ENCODE measurements around the gene OR52A1.
"Not testable (repeated sequence)": the region's sequence is repeated elsewhere in the genome, so short reads cannot be mapped to it uniquely, and the experiment has no call there.

Gene OR52A1

GRCh38 chr11:5154657-5155056 lies at the start of gene OR52A1:
TSS of gene OR52A1 (minus strand) at chr11:5154757. CDS start at chr11:5152369, 2,388 bp downstream.
- no peak for DNase-seq

- DNase-seq: no peak
Measured at GRCh38 chr11:5203366-5203765, 48.8 kb upstream of the OR52A1 start.

- DNase-seq: no peak
Measured at GRCh38 chr11:5200582-5200981, 46.0 kb upstream of the OR52A1 start, which contains the start of gene OR51V1. TSS of gene OR51V1 (minus strand) at chr11:5200682. CDS start at chr11:5200682, 0 bp downstream.

GRCh38 chr11:5198285-5198684 lies 43.7 kb upstream of the OR52A1 start:
- no peak for DNase-seq

DNA sequence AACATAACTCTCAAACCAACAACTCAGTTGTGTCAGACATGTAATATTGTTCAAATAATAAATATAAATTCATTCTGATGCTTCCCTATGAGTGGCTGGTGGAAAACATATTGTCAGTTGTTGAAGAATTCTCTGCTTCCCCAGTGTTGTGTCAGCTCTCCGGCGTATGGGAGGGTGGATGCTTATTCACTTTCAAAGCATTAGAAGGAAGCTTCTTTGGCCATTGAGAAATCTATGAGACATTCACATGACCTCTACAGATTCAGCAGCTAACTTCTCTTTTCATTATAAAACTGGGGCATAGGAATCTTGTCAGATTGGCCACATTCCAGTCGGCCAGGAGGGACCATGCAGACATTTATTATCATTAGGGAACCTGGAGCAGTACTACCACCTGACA lies 43.0 kb upstream of the OR52A1 start:
- DNase-seq: no peak

GRCh38 chr11:5196731-5197130 lies 42.2 kb upstream of the OR52A1 start:
- DNase-seq: no peak

- no peak for DNase-seq
Measured at GRCh38 chr11:5196067-5196466, 41.5 kb upstream of the OR52A1 start.

DNA sequence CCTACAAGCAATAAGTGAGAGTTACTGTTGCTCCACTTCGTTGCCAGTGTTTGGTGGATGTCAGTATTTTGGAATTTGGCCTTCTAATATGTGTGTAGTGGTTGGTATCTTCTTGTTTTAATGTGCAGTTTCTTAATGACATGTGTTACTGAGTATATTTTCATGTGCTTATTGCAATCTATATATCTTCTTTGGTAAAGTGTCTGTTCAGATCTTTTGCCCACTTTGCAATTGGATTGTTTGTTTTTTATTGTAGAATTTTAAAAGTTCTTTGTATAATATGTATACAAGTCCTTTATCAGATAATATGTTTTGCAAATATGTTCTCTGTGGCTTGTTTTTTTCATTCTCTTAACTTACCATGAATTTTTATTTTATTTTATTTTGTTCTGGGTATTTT lies 38.2 kb upstream of the OR52A1 start:
- no peak for DNase-seq

DNA sequence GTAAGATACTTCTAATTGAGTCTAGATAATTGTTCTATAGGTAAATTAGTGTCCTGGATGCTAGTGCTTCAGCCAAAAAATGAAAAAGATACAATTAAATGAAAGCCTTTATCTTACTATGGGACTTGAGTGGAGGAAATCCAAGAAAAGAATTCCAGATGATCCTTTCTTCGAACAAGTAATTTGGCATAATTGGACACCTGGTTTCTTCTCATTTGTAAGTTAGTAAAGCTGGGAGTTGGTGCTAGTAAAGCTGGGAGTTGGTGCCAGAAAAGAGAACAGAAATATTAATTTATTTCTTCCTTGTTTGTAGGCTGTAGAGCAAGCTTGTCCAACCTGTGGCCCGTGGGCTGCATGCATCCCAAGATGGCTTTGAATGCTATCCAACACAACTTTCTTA lies 33.6 kb upstream of the OR52A1 start:
- no peak for DNase-seq

GRCh38 chr11:5178046-5178837 lies 23.7 kb upstream of the OR52A1 start:
- DNase-seq: no peak

DNA sequence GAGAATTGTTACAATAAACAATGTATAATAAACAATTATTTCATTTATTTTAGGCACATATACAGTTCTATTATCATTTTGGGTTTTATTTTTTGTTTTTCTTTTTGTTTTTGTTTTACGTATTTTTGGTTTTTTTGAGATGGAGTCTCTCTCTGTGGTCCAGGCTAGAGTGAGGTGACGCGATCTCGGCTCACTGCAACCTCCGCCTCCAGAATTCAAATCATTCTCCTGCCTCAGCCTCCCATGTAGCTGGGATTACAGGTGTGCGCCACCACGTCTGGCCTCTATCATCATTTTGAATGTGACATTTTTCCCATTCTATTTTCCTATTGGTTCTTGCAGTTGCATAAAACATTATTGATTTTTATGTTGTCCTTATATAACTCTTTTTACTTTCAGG lies 20.4 kb upstream of the OR52A1 start:
- no peak for DNase-seq

DNA sequence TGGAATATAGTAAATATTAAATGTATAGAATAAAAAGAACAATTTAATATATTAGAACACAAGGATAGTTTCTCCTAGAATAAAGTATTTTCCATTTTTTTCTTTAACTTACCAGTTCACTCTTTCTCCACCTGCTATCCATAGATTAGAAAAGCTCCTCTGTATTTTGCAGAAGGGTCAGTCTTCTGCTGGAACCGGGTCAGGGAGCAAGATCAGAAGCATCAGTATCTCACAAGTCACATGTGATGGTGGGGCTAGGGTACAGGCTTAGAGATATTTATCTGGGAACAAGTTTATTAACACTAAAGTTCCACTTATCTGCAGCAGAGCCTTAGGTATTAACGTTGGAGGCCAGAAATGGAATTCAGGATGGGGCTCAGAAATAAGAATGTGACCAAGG lies 17.3 kb upstream of the OR52A1 start:
- no peak for DNase-seq

GRCh38 chr11:5165898-5166297 lies 11.3 kb upstream of the OR52A1 start:
- DNase-seq: not testable (repeated sequence)

- DNase-seq: not testable (repeated sequence)
Measured at GRCh38 chr11:5164807-5165206, 10.2 kb upstream of the OR52A1 start.

GRCh38 chr11:5161045-5161444 lies 6.5 kb upstream of the OR52A1 start:
- DNase-seq: not testable (repeated sequence)

DNA sequence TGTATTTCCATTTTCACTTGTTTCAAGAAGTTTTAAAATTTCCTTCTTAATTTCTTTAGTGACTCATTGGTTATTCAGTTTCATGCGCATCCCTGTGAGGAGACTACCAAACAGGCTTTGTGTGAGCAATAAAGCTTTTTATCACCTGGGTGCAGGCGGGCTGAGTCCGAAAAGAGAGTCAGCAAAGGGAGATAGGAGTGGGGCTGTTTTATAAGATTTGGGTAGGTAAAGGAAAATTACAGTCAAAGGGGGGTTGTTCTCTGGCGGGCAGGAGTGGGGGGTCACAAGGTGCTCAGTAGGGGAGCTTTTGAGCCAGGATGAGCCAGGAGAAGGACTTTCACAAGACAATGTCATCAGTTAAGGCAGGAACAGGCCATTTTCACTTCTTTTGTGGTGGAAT lies 5.7 kb upstream of the OR52A1 start:
- DNase-seq: not testable (repeated sequence)

- no peak for DNase-seq
Measured at GRCh38 chr11:5159806-5160205, 5.2 kb upstream of the OR52A1 start.

DNA sequence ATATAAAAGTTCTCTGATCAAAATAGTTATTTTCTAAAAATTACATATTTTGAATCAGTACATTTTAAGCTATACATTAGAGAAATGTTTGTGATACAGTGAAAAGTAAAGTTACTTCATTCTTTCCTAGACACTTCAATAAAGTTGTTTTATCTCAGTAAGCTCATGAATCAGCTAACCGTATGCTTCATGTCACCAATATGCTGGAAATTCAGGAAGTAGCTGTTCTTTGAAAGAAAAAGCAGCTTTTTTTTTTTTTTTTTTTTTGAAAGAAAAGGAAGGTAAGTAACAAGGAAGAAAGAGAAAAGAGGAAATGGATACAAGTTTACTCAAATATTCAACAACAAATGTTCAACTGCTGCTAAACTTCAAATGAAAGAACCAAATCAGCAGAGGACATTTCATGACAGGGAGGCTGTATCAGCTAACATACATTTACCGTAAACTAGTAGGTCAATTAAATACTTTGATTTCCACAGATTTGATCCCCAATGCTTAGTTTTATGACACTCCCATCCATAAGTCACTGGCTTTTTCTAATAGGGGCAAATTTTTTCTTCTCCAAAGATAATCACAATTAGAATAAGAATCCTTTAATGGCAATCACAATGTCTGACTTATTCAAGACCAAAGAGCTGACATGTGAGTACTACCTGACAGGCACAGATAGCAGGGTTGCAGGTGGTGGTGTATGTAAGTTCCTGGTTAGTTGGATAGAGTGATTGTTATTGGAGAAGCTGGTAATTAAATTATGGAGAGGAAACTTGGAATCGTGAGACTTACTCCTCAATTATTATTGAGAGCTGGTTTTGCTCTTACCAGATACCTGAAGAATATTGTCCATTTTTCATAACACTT lies 754 bp downstream of the OR52A1 start:
- no peak for DNase-seq

DNA sequence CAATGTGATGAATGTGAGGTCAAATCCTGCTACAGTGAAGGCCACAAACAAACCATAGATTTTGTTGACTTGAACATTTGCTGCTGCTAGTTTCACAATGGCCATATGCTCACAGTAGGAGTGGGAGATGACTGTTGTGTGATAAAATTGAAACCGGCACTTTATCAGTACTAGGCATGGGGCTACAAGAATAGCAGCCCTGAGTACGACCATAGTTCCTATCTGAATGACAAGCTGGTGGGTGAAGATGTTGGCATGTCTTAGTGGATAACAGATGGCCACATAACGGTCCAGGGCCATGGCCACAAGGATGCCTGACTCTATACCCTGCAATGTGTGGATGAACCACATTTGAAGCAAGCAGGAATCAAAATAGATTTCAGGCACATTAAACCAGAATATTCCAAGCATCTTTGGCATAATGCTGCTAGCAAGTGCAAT lies 2.8 kb downstream of the OR52A1 start:
- DNase-seq: no peak

DNA sequence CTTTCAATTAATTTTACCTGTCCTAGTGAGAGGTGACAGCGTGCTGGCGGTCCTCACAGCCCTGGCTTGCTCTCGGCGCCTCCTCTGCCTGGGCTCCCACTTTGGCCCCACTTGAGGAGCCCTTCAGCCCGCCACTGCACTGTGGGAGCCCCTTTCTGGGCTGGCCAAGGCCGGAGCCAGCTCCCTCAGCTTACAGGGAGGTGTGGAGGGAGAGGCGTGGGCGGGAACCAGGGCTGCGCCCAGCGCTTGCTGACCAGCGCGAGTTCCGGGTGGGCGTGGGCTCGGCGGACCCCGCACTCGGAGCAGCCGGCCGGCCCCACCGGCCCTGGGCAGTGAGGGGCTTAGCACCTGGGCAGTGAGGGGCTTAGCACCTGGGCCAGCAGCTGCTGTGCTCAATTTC lies 10.4 kb downstream of the OR52A1 start:
- DNase-seq: not testable (repeated sequence)

DNA sequence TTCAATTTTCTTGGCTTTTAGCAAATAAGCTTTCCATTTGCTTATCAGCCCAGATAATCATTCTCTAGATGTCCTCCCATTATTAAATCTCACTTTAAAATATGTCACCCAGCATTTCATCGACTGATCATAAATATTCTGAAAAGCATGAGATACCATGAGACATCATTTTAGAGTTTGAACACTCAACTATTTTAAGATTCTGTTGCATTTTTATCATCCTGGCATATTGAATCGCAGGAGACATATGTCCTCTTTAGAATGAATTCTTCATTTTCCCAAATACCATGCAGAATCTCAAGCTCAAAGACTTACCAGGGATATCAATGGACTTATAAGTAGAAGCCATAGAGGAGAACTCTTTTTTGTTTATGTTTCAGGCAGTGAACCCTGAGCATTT lies 16.6 kb downstream of the OR52A1 start, which contains the start of gene OR52A5:
Gene OR52A5, minus strand, starts transcription at position 361 of the 400 bp plus-strand sequence. CDS start 5,714 bp downstream, outside the sequence.
- no peak for DNase-seq

GRCh38 chr11:5137014-5137413 lies 17.5 kb downstream of the OR52A1 start:
- no peak for DNase-seq

DNA sequence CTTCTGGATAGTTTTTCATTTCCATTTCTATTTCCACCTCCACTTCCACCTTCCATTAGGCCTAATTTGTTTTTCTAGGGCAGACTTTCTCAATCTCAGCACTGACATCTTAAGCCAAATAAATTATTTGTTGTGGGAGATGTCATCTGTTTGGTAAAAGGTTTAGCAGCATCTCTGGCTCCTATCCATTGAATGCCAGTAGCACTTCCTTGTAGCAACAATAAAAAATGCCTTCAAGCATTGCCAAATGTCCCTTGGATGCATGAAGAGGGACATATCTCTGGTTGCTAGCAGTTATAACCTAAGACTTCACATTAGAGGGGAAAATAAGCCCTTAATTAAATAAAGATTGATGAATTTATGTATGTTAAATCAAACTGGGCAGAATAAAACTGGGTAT lies 18.3 kb downstream of the OR52A1 start:
- no peak for DNase-seq

Measured in islet precursor cell (in vitro differentiated cells).